Stimulated activated CD4-positive, alpha-beta T cell treated with anti-CD3 and anti-CD28 coated beads, TNF-alpha, amount 100 ng/mL, for 24 hours (primary cell): Measurements from ENCODE around the gene HM13.
A peak's percentile ranks its signal among the peaks of the same experiment; 100 is the strongest.
"Not testable (repeated sequence)": the region's sequence is repeated elsewhere in the genome, so short reads cannot be mapped to it uniquely, and the experiment has no call there.

Source experiments
- DNase-seq, 3 experiments: peaks; one replicate each; pipeline ENCODE4 v3.0.0-alpha.2; 2020; ENCODE audit warnings: low read depth in 3 of 3

The HM13 gene

GRCh38 chr20:31542963-31543362 is 28.7 kb downstream of the HM13 start:
- DNase-seq = no peak

- DNase-seq = no peak
Measured at GRCh38 chr20:31543966-31544598, 29.8 kb downstream of the HM13 start.

GRCh38 chr20:31544600-31544999 is 30.4 kb downstream of the HM13 start:
- no peak for DNase-seq

- not testable (repeated sequence) for DNase-seq
Measured at GRCh38 chr20:31545621-31546040, 31.4 kb downstream of the HM13 start.

- DNase-seq = peak; percentile 63 to 79 (median 72)
Measured at GRCh38 chr20:31547017-31547675, 32.9 kb downstream of the HM13 start.

GRCh38 chr20:31547720-31548298 is 33.6 kb downstream of the HM13 start:
- DNase-seq = no peak

GRCh38 chr20:31548820-31549512 is 34.7 kb downstream of the HM13 start:
- no peak for DNase-seq

GRCh38 chr20:31549513-31549880 is 35.3 kb downstream of the HM13 start:
- no peak for DNase-seq

- DNase-seq = no peak
Measured at GRCh38 chr20:31550099-31550498, 35.9 kb downstream of the HM13 start.

GRCh38 chr20:31551163-31552081 is 37.2 kb downstream of the HM13 start:
- no peak for DNase-seq

GRCh38 chr20:31555203-31555775 is 41.0 kb downstream of the HM13 start:
- DNase-seq = no peak

GRCh38 chr20:31559704-31560093 is 45.5 kb downstream of the HM13 start:
- no peak for DNase-seq

GRCh38 chr20:31560094-31560745 is 46.0 kb downstream of the HM13 start:
- DNase-seq = peak; percentile 53 to 71 (median 57)

- no peak for DNase-seq
Measured at GRCh38 chr20:31560746-31561598, 46.7 kb downstream of the HM13 start.

GRCh38 chr20:31562241-31562640 is 48.0 kb downstream of the HM13 start:
- no peak for DNase-seq

- DNase-seq = no peak
Measured at GRCh38 chr20:31564284-31564683, 50.0 kb downstream of the HM13 start.

- DNase-seq = no peak
Measured at GRCh38 chr20:31565699-31566318, 51.6 kb downstream of the HM13 start.

- no peak for DNase-seq
Measured at GRCh38 chr20:31566319-31566657, 52.0 kb downstream of the HM13 start.

GRCh38 chr20:31566658-31567379 is 52.6 kb downstream of the HM13 start:
- no peak for DNase-seq
